Adipocyte (in vitro differentiated cells): Measurements from ENCODE around the gene BNIPL.
A peak's percentile ranks its signal among the peaks of the same experiment; 100 is the strongest.

Experiments used
- DNase-seq: peaks from one replicate; pipeline ENCODE4 v3.0.0-alpha.2; 2015; ENCODE audit warnings: low read depth
- H3K27me3 ChIP-seq: replicated peaks from 2 replicates; pipeline ENCODE4 v1.7.0; 2013; ENCODE audit warnings: mild to moderate bottlenecking, low read length, moderate library complexity; ENCODE audit not compliant: control insufficient read depth, insufficient read depth
- H3K36me3 ChIP-seq: 2 replicates; pipeline ENCODE4 v1.7.0; 2013; ENCODE audit warnings: low read length, mild to moderate bottlenecking, moderate library complexity; ENCODE audit not compliant: control insufficient read depth, insufficient read depth, severe bottlenecking
- H3K4me1 ChIP-seq: 2 replicates; pipeline ENCODE4 v1.7.0; 2013; ENCODE audit warnings: mild to moderate bottlenecking, low read length, moderate library complexity; ENCODE audit not compliant: control insufficient read depth, insufficient read depth
- H3K4me3 ChIP-seq: 2 replicates; pipeline ENCODE4 v1.7.0; 2013; ENCODE audit warnings: mild to moderate bottlenecking, low read length, moderate library complexity
- H3K9ac ChIP-seq: 2 replicates; pipeline ENCODE4 v1.7.0; 2013; ENCODE audit warnings: mild to moderate bottlenecking, low read length, moderate library complexity
- H3K9me3 ChIP-seq: 2 replicates; pipeline ENCODE4 v1.7.0; 2013; ENCODE audit warnings: mild to moderate bottlenecking, low read length, moderate library complexity; ENCODE audit not compliant: control insufficient read depth

Gene BNIPL, protein sequence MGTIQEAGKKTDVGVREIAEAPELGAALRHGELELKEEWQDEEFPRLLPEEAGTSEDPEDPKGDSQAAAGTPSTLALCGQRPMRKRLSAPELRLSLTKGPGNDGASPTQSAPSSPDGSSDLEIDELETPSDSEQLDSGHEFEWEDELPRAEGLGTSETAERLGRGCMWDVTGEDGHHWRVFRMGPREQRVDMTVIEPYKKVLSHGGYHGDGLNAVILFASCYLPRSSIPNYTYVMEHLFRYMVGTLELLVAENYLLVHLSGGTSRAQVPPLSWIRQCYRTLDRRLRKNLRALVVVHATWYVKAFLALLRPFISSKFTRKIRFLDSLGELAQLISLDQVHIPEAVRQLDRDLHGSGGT

GRCh38 chr1:151036356-151036755 is at the start of gene BNIPL:
TSS of gene BNIPL (plus strand) at chr1:151036586. CDS start at chr1:151036726, 140 bp downstream.
- no peak for DNase-seq
- Histone ChIP-seq H3K9ac (no peak within 1 kb of the TSS), H3K36me3 (peaks cover 29% of the 10 kb centered on the region), H3K4me3 (no peak within 1 kb of the TSS), H3K4me1 (no peaks in the 10 kb centered on the region), H3K27me3 (no peaks in the 10 kb centered on the region), H3K9me3 (no peaks in the 10 kb centered on the region)

- H3K9me3 ChIP-seq, result no peaks in the 10 kb centered on the region
- H3K9ac ChIP-seq, result no peak overlapping the region
- no peak overlapping the region for H3K4me3 ChIP-seq
- no peaks in the 10 kb centered on the region for H3K4me1 ChIP-seq
- DNase-seq, result no peak
- no peaks in the 10 kb centered on the region for H3K27me3 ChIP-seq
- H3K36me3 ChIP-seq, result no peaks in the 10 kb centered on the region
Measured at GRCh38 chr1:150987924-150988323, 48.5 kb upstream of the BNIPL start.

- no peak for DNase-seq
- H3K36me3 ChIP-seq, result peaks cover 10% of the 10 kb centered on the region
Measured at GRCh38 chr1:150992626-150993025, 43.8 kb upstream of the BNIPL start.

GRCh38 chr1:150994248-150994647 is 42.1 kb upstream of the BNIPL start:
- Histone ChIP-seq H3K36me3 (peaks cover 24% of the 10 kb centered on the region), H3K27me3 (no peaks in the 10 kb centered on the region), H3K4me1 (peaks cover 13% of the 10 kb centered on the region), H3K4me3 (no peak overlapping the region), H3K9me3 (no peaks in the 10 kb centered on the region), H3K9ac (no peak overlapping the region)
- no peak for DNase-seq

More at GRCh38 chr1:150992626-150993025, 43.8 kb upstream of the BNIPL start:
- H3K4me3 ChIP-seq, result no peak overlapping the region
- no peaks in the 10 kb centered on the region for H3K27me3 ChIP-seq
- H3K9me3 ChIP-seq, result no peaks in the 10 kb centered on the region
- H3K4me1 ChIP-seq, result peaks cover 13% of the 10 kb centered on the region
- no peak overlapping the region for H3K9ac ChIP-seq

DNA sequence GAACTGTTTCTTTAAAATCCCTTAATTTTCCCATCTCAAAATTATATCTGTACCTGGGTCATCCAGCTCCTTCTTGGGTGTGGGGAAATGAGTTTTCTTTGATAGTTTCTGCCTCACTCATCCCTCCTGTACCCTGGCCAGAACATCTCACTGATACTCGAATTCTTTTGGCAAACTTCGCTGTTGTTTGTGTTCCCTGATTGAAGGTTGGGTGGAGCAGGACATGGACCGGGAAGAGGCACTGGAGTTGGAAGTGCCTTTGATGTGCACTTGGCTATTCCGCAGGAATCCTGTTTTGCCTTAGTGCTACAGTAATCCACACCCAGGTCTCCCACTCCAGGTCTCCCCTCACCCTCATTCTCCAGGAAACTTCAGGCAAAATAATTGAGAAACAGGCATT is 40.9 kb upstream of the BNIPL start:
- Histone ChIP-seq H3K9me3 (no peaks in the 10 kb centered on the region), H3K27me3 (no peaks in the 10 kb centered on the region), H3K36me3 (peaks cover 31% of the 10 kb centered on the region), H3K4me3 (peak overlapping the region; percentile 61), H3K9ac (peak overlapping the region; percentile 62), H3K4me1 (peaks cover 13% of the 10 kb centered on the region)
- no peak for DNase-seq

DNA sequence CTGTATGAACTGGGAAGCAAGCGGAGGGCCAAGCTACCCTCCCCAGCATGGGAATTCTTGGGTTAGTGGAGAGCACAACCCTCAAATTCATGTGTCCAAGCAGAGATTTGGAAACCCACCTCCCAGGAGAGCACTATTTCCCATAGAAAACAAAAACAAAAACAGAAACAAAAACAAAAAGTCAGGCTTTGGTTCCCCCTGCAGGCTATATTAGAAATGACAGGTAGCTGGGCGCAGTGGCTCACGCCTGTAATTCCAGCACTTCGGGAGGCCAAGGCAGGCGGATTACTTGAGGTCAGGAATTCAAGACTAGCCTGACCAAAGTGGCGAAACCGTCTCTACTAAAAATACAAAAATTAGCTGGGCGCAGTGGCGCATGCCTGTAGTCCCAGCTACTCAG is 40.5 kb upstream of the BNIPL start:
- no peaks in the 10 kb centered on the region for H3K27me3 ChIP-seq
- H3K9ac ChIP-seq, result peak overlapping the region; percentile 62
- H3K9me3 ChIP-seq, result no peaks in the 10 kb centered on the region
- peak overlapping the region; percentile 61 for H3K4me3 ChIP-seq
- peaks cover 13% of the 10 kb centered on the region for H3K4me1 ChIP-seq
- peak; percentile 73 for DNase-seq
- peaks cover 31% of the 10 kb centered on the region for H3K36me3 ChIP-seq

- H3K36me3 ChIP-seq, result peaks cover 40% of the 10 kb centered on the region
- no peak overlapping the region for H3K9ac ChIP-seq
- no peaks in the 10 kb centered on the region for H3K9me3 ChIP-seq
- no peaks in the 10 kb centered on the region for H3K27me3 ChIP-seq
- DNase-seq, result no peak
- H3K4me3 ChIP-seq, result no peak overlapping the region
- peaks cover 13% of the 10 kb centered on the region for H3K4me1 ChIP-seq
Measured at GRCh38 chr1:150997126-150997872, 39.1 kb upstream of the BNIPL start.

- Histone ChIP-seq H3K4me1 (peaks cover 13% of the 10 kb centered on the region), H3K4me3 (no peak overlapping the region), H3K36me3 (peaks cover 43% of the 10 kb centered on the region), H3K27me3 (no peaks in the 10 kb centered on the region), H3K9ac (no peak overlapping the region), H3K9me3 (no peaks in the 10 kb centered on the region)
- DNase-seq, result no peak
Measured at GRCh38 chr1:150997949-150998348, 38.4 kb upstream of the BNIPL start.

GRCh38 chr1:150999051-150999674 is 37.2 kb upstream of the BNIPL start:
- H3K9ac ChIP-seq, result no peak overlapping the region
- peak; percentile 40 for DNase-seq
- H3K9me3 ChIP-seq, result no peaks in the 10 kb centered on the region
- H3K36me3 ChIP-seq, result peaks cover 43% of the 10 kb centered on the region
- H3K4me3 ChIP-seq, result no peak overlapping the region
- H3K27me3 ChIP-seq, result no peaks in the 10 kb centered on the region
- peaks cover 13% of the 10 kb centered on the region for H3K4me1 ChIP-seq

- H3K9me3 ChIP-seq, result no peaks in the 10 kb centered on the region
- DNase-seq, result no peak
- no peak overlapping the region for H3K9ac ChIP-seq
- no peak overlapping the region for H3K4me3 ChIP-seq
- H3K27me3 ChIP-seq, result no peaks in the 10 kb centered on the region
- peaks cover 43% of the 10 kb centered on the region for H3K36me3 ChIP-seq
- H3K4me1 ChIP-seq, result peaks cover 13% of the 10 kb centered on the region
Measured at GRCh38 chr1:150999926-151000325, 36.5 kb upstream of the BNIPL start.

- Histone ChIP-seq H3K27me3 (no peaks in the 10 kb centered on the region), H3K36me3 (peaks cover 43% of the 10 kb centered on the region), H3K9ac (no peak overlapping the region), H3K4me1 (peaks cover 10% of the 10 kb centered on the region), H3K4me3 (no peak overlapping the region), H3K9me3 (no peaks in the 10 kb centered on the region)
- DNase-seq, result no peak
Measured at GRCh38 chr1:151000408-151000807, 36.0 kb upstream of the BNIPL start.
